Measurements from ENCODE around the gene NECTIN1.
A peak's percentile ranks its signal among the peaks of the same experiment; 100 is the strongest.

NECTIN1 gene

DNA sequence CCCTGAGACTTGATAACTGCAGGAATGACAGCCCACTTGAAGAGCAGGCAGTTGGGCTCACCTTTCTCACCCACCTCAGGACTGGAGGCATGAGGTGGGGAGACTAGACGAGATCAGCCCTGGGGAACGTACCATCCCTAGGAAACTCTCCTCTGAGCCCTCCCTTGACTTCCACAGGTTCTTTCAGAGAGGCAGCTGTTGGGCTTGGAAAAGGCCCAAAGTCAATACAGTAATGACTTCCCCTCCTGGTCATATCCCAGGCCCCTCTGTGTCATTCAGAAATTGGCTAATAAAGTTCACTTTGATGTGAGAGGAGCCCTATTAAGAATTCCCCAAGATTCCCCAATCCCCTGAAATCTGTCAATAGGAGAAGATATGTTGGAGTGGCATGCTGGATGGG, 5.8 kb upstream of the NECTIN1 start:
- Histone ChIP-seq H3K79me2 (ENCODE audit: control insufficient read depth, insufficient read depth, low read length) (no peaks in the 10 kb centered on the region), H3K36me3 (ENCODE audit: control insufficient read depth, insufficient read depth, low read length) (no peaks in the 10 kb centered on the region), H3K27me3 (ENCODE audit: insufficient read depth, low read length, poor library complexity) (no peaks in the 10 kb centered on the region), H4K5ac (ENCODE audit: low read length) (no peak overlapping the region), H2BK5ac (ENCODE audit: low read length) (no peak overlapping the region), H2BK120ac (ENCODE audit: low read depth, low read length) (no peak overlapping the region), H3K9ac (ENCODE audit: low read length) (no peak overlapping the region), H2BK15ac (replicated peaks; ENCODE audit: low read depth) (no peak overlapping the region), H3K23ac (ENCODE audit: low read length) (no peak overlapping the region), H3K4me2 (ENCODE audit: low read length) (no peak overlapping the region), H3K56ac (ENCODE audit: low read length) (no peak overlapping the region), H3K4me1 (ENCODE audit: control insufficient read depth, low read depth, low read length) (peaks cover 3% of the 10 kb centered on the region), H4K8ac (ENCODE audit: low read depth, low read length) (no peak overlapping the region), H3K18ac (ENCODE audit: low read length) (no peak overlapping the region), H3K4ac (ENCODE audit: low read depth, low read length) (no peak overlapping the region), H3K27ac (ENCODE audit: low read depth, low read length) (no peak overlapping the region), H2AK5ac (ENCODE audit: low read length) (no peak overlapping the region), H3K4me3 (ENCODE audit: low read length) (no peak overlapping the region), H3K79me1 (ENCODE audit: low read length) (no peaks in the 10 kb centered on the region)
- WGBS (ENCODE audit: extremely low coverage, insufficient coverage, low lambda C conversion rate): no CpG with 5 or more reads among the region's 2 CpGs
- DNase-seq: no peak

DNA sequence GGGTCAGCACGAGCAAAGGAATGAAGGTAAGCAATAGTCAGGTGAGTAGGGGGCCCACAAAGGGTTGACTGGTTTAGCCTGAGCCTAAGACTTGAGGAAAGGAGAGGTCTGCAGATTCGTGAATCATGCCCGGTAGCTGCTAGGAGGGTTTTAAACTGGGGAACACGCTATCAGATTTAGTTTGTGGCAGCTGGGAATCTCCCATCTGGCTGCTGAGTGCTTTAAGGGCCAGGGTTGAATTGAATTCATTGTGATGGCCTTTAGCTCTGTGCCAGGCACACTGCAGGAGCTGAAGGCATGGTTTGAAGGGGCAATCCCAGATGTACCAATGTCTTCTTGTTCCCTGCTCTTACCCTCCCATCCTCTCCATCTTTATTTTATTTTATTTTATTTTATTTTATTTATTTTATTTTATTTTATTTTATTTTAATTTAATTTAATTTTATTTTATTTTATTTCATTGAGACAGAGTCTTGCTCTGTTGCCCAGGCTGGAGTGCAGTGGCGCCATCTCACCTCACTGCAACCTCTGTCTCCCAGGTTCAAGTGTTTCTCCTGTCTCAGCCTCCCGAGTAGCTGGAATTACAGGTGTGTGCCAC, 1.9 kb upstream of the NECTIN1 start:
- H3K4me3 ChIP-seq (ENCODE audit: low read length): no peak overlapping the region
- H3K27me3 ChIP-seq (ENCODE audit: insufficient read depth, low read length, poor library complexity): no peaks in the 10 kb centered on the region
- H3K9ac ChIP-seq (ENCODE audit: low read length): no peak overlapping the region
- no peak overlapping the region for H4K8ac ChIP-seq (ENCODE audit: low read depth, low read length)
- no peak for DNase-seq
- no CpG with 5 or more reads among the region's 6 CpGs for WGBS (ENCODE audit: extremely low coverage, insufficient coverage, low lambda C conversion rate)
- no peak overlapping the region for H2BK15ac ChIP-seq (replicated peaks; ENCODE audit: low read depth)
- H3K4me2 ChIP-seq (ENCODE audit: low read length): no peak overlapping the region
- H3K56ac ChIP-seq (ENCODE audit: low read length): peak overlapping the region; percentile 84
- no peaks in the 10 kb centered on the region for H3K36me3 ChIP-seq (ENCODE audit: control insufficient read depth, insufficient read depth, low read length)
- H3K79me1 ChIP-seq (ENCODE audit: low read length): peaks cover 7% of the 10 kb centered on the region
- no peak overlapping the region for H4K5ac ChIP-seq (ENCODE audit: low read length)
- peaks cover 10% of the 10 kb centered on the region for H3K4me1 ChIP-seq (ENCODE audit: control insufficient read depth, low read depth, low read length)
- H3K27ac ChIP-seq (ENCODE audit: low read depth, low read length): no peak overlapping the region
- H2AK5ac ChIP-seq (ENCODE audit: low read length): no peak overlapping the region
- H3K4ac ChIP-seq (ENCODE audit: low read depth, low read length): no peak overlapping the region
- no peak overlapping the region for H2BK5ac ChIP-seq (ENCODE audit: low read length)
- peaks cover 15% of the 10 kb centered on the region for H3K79me2 ChIP-seq (ENCODE audit: control insufficient read depth, insufficient read depth, low read length)
- H3K18ac ChIP-seq (ENCODE audit: low read length): no peak overlapping the region
- H3K23ac ChIP-seq (ENCODE audit: low read length): no peak overlapping the region
- no peak overlapping the region for H2BK120ac ChIP-seq (ENCODE audit: low read depth, low read length)

DNA sequence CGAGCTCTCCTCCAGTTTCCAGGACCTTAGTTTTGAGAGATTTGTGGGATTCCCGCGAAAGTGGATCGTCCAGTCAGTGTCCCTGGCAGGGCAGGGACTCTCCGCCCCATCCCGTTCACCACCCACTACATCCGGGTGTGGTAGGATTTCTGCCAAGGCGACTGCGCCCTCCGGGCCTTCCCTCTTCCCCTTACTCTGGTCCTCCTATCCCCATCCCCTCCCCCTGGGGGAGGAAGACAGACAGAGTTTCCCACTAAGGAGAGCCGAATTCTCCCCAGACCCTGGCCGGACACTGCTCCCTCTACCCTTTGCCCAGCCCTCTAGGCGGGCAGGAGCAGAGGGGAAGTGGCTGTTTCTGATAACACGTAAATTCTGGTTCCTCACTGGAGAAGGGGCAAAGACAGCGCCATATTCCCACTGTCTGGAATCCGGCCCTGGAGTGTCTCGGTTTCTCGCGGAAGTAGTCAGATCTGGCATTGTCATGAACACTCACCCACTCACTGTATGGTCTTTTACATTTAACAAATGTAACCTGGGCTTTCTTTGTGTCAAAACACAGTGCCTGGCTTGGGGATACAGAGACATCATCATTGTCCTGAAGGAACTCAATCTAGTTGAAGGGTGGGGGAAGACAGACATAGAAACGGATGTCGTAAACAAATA, 1.1 kb upstream of the NECTIN1 start:
- H3K9ac ChIP-seq (ENCODE audit: low read length): peak overlapping the region; percentile 73
- peak overlapping the region; percentile 86 for H3K4me2 ChIP-seq (ENCODE audit: low read length)
- H3K36me3 ChIP-seq (ENCODE audit: control insufficient read depth, insufficient read depth, low read length): no peaks in the 10 kb centered on the region
- H3K79me1 ChIP-seq (ENCODE audit: low read length): peaks cover 11% of the 10 kb centered on the region
- DNase-seq: peak; percentile 63
- WGBS (ENCODE audit: extremely low coverage, insufficient coverage, low lambda C conversion rate): 100% methylated on average over 2 of the region's 21 CpGs
- H3K4me1 ChIP-seq (ENCODE audit: control insufficient read depth, low read depth, low read length): peaks cover 12% of the 10 kb centered on the region
- H2BK120ac ChIP-seq (ENCODE audit: low read depth, low read length): no peak overlapping the region
- H3K79me2 ChIP-seq (ENCODE audit: control insufficient read depth, insufficient read depth, low read length): peaks cover 23% of the 10 kb centered on the region
- H4K5ac ChIP-seq (ENCODE audit: low read length): no peak overlapping the region
- no peaks in the 10 kb centered on the region for H3K27me3 ChIP-seq (ENCODE audit: insufficient read depth, low read length, poor library complexity)
- no peak overlapping the region for H3K4ac ChIP-seq (ENCODE audit: low read depth, low read length)
- no peak overlapping the region for H3K23ac ChIP-seq (ENCODE audit: low read length)
- peak overlapping the region; percentile 53 for H3K4me3 ChIP-seq (ENCODE audit: low read length)
- no peak overlapping the region for H3K18ac ChIP-seq (ENCODE audit: low read length)
- H3K27ac ChIP-seq (ENCODE audit: low read depth, low read length): no peak overlapping the region
- no peak overlapping the region for H2BK5ac ChIP-seq (ENCODE audit: low read length)
- no peak overlapping the region for H2BK15ac ChIP-seq (replicated peaks; ENCODE audit: low read depth)
- no peak overlapping the region for H2AK5ac ChIP-seq (ENCODE audit: low read length)
- H3K56ac ChIP-seq (ENCODE audit: low read length): peak overlapping the region; percentile 84
- no peak overlapping the region for H4K8ac ChIP-seq (ENCODE audit: low read depth, low read length)

DNA sequence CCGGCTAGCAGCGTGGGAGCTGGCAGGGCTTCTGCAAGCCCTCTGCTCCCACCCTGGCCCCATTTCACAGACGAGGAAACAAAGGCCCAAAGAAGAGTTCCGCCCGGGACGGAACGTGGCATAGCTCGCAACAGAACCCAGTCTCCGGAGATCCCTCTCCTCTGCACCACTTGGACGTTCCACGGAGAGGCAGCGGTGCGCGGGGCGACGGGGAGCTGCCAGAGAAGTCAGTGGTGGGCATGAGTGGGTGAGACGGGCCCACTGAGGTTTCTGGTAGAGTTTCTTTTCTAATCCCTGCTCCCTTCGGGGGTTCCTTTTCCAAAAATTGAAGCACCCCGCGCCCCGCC, 554 bp upstream of the NECTIN1 start:
- H3K9ac ChIP-seq (ENCODE audit: low read length): peak overlapping the region; percentile 73

DNA sequence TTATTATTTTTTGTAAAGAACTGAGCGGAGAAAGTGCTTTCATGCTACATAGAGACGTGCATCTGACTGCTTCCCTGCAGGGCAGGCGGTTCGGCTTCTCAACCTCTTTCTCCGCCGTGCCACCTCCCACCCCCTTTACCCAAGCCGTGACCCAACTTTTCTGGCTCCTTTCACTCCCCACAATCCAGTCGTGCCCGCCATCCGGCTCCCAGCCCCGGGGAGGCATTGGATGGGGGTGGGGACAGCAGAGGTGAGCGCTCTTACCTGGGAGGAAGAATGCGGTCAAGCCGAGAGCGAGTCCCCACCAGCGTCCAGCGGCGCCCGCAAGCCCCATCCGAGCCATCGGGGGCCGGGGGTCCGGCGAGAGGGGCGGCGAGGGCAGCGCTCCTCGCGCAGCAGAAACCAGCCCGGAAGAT, 781 bp downstream of the NECTIN1 start:
- Histone ChIP-seq H3K18ac (ENCODE audit: low read length) (peak overlapping the region; percentile 93), H3K4me2 (ENCODE audit: low read length) (peak overlapping the region; percentile 81), H2AK5ac (ENCODE audit: low read length) (no peak overlapping the region), H3K79me1 (ENCODE audit: low read length) (peaks cover 20% of the 10 kb centered on the region), H2BK5ac (ENCODE audit: low read length) (no peak overlapping the region), H3K23ac (ENCODE audit: low read length) (no peak overlapping the region), H4K8ac (ENCODE audit: low read depth, low read length) (no peak overlapping the region), H2BK15ac (replicated peaks; ENCODE audit: low read depth) (no peak overlapping the region), H3K79me2 (ENCODE audit: control insufficient read depth, insufficient read depth, low read length) (peaks cover 41% of the 10 kb centered on the region), H3K36me3 (ENCODE audit: control insufficient read depth, insufficient read depth, low read length) (no peaks in the 10 kb centered on the region), H3K4me3 (ENCODE audit: low read length) (peak overlapping the region; percentile 63), H3K27me3 (ENCODE audit: insufficient read depth, low read length, poor library complexity) (no peaks in the 10 kb centered on the region), H4K5ac (ENCODE audit: low read length) (no peak overlapping the region), H3K4ac (ENCODE audit: low read depth, low read length) (peak overlapping the region; percentile 95), H2BK120ac (ENCODE audit: low read depth, low read length) (no peak overlapping the region), H3K27ac (ENCODE audit: low read depth, low read length) (no peak overlapping the region), H3K9ac (ENCODE audit: low read length) (peak overlapping the region; percentile 85), H3K56ac (ENCODE audit: low read length) (peak overlapping the region; percentile 82), H3K4me1 (ENCODE audit: control insufficient read depth, low read depth, low read length) (peaks cover 12% of the 10 kb centered on the region)
- DNase-seq: no peak
- no CpG with 5 or more reads among the region's 30 CpGs for WGBS (ENCODE audit: extremely low coverage, insufficient coverage, low lambda C conversion rate)

More for the DNA sequence above, 554 bp upstream of the NECTIN1 start:
- no peak overlapping the region for H3K23ac ChIP-seq (ENCODE audit: low read length)
- no peak overlapping the region for H4K8ac ChIP-seq (ENCODE audit: low read depth, low read length)
- no peak overlapping the region for H2BK120ac ChIP-seq (ENCODE audit: low read depth, low read length)
- no peaks in the 10 kb centered on the region for H3K36me3 ChIP-seq (ENCODE audit: control insufficient read depth, insufficient read depth, low read length)
- H3K56ac ChIP-seq (ENCODE audit: low read length): peak overlapping the region; percentile 84
- no peak overlapping the region for H4K5ac ChIP-seq (ENCODE audit: low read length)
- peak overlapping the region; percentile 54 for H3K18ac ChIP-seq (ENCODE audit: low read length)
- peaks cover 12% of the 10 kb centered on the region for H3K4me1 ChIP-seq (ENCODE audit: control insufficient read depth, low read depth, low read length)
- WGBS (ENCODE audit: extremely low coverage, insufficient coverage, low lambda C conversion rate): no CpG with 5 or more reads among the region's 21 CpGs
- H3K27ac ChIP-seq (ENCODE audit: low read depth, low read length): no peak overlapping the region
- H2BK15ac ChIP-seq (replicated peaks; ENCODE audit: low read depth): no peak overlapping the region
- H3K4ac ChIP-seq (ENCODE audit: low read depth, low read length): peak overlapping the region; percentile 17
- no peaks in the 10 kb centered on the region for H3K27me3 ChIP-seq (ENCODE audit: insufficient read depth, low read length, poor library complexity)
- no peak overlapping the region for H2BK5ac ChIP-seq (ENCODE audit: low read length)
- H3K4me2 ChIP-seq (ENCODE audit: low read length): peak overlapping the region; percentile 86
- DNase-seq: no peak
- peaks cover 12% of the 10 kb centered on the region for H3K79me1 ChIP-seq (ENCODE audit: low read length)
- peaks cover 28% of the 10 kb centered on the region for H3K79me2 ChIP-seq (ENCODE audit: control insufficient read depth, insufficient read depth, low read length)
- H2AK5ac ChIP-seq (ENCODE audit: low read length): no peak overlapping the region
- H3K4me3 ChIP-seq (ENCODE audit: low read length): peak overlapping the region; percentile 53

Measured in mesendoderm (in vitro differentiated cells).